GM12875 (cell line): Measurements from ENCODE around the gene ACTR3.

ENCODE experiments used
- H3K4me3 ChIP-seq: one replicate; pipeline ENCODE4 v1.5.1; 2011; ENCODE audit warnings: low read depth, low read length, control low read depth
- CTCF ChIP-seq: IDR thresholded peaks from 2 replicates; pipeline ENCODE4 v1.5.1; 2011; ENCODE audit warnings: low read depth, mild to moderate bottlenecking, control low read depth, inconsistent platforms, low read length, moderate library complexity, borderline replicate concordance; ENCODE audit not compliant: insufficient read depth

ACTR3 gene

GRCh38 chr2:113876503-113877387 is 13.1 kb upstream of the ACTR3 start:
- H3K4me3 ChIP-seq = no peak overlapping the region
- no peak for TF ChIP-seq CTCF

- H3K4me3 ChIP-seq = no peak overlapping the region
- no peak for TF ChIP-seq CTCF
Measured at GRCh38 chr2:113877711-113878598, 11.9 kb upstream of the ACTR3 start.

- no peak for TF ChIP-seq CTCF
Measured at GRCh38 chr2:113878743-113879142, 11.1 kb upstream of the ACTR3 start.

GRCh38 chr2:113879457-113879856 is 10.4 kb upstream of the ACTR3 start:
- TF ChIP-seq CTCF = no peak

More at GRCh38 chr2:113878743-113879142, 11.1 kb upstream of the ACTR3 start:
- H3K4me3 ChIP-seq = no peak overlapping the region

GRCh38 chr2:113886479-113887008 is 3.3 kb upstream of the ACTR3 start:
- no peak for TF ChIP-seq CTCF
- H3K4me3 ChIP-seq = peak overlapping the region; percentile 3

More at GRCh38 chr2:113879457-113879856, 10.4 kb upstream of the ACTR3 start:
- no peak overlapping the region for H3K4me3 ChIP-seq

- peak overlapping the region; percentile 26 for H3K4me3 ChIP-seq
Measured at GRCh38 chr2:113887009-113887792, 2.7 kb upstream of the ACTR3 start.

More at GRCh38 chr2:113887009-113887792, 2.7 kb upstream of the ACTR3 start:
- no peak for TF ChIP-seq CTCF
